ENCODE results near the gene ADCY3. TPM values are rescaled to one million over a fixed set of nuclear protein-coding genes. Genes with fewer than 3 reads are reported as not detected.

The ADCY3 gene
- total and polyA plus RNA-seq, 2 of the 13 experiments (the other 11 are each of a cell fraction or from before 2014, with no cell fraction given) = 0.11 to 0.61 TPM

DNA sequence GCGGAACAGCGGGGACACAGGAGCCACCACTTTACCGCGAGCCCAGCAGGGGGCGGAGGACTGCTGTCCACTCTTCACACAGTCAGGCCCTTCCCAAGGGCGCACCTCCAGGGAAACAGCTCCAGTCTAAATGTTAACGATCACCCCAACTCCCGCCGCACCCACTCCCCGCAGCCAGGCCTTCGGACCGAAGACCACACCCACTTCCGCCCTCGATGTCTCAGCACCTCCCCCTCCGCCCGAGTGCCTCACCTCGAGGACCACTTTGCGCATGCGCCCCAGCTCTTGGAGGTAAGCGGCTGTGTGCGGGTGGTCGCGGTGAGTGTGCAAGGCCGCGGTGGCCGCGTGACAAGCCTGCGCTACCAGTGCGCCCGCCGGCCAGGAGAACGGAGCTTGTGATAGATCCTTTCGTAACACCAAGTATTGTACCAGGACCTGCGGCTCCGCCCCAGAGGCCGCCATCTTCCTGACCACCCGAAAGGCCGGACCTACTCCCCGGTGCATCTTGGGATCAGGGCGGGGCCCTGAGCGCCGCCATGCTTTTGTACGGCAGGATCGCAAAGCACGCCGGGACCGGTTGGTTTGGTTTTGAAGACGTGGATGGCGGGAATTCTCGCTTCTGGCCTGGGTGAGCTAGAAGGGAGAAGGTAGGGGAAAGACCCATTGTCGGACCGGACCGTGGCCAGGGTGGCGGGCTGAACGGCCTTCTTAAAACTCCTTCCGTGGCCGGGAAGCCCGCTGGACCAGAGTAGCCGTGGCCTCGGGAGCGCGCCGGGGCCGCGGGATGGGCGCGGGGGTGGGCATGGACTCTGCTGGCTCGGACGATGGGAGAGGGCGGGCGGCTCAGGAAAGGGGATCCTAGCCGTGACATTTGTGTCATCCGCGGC lies 126.9 kb downstream of the ADCY3 start, which contains the start of the genes CENPO and PTRHD1 (continued):
- TF ChIP-seq, protein P1, sequence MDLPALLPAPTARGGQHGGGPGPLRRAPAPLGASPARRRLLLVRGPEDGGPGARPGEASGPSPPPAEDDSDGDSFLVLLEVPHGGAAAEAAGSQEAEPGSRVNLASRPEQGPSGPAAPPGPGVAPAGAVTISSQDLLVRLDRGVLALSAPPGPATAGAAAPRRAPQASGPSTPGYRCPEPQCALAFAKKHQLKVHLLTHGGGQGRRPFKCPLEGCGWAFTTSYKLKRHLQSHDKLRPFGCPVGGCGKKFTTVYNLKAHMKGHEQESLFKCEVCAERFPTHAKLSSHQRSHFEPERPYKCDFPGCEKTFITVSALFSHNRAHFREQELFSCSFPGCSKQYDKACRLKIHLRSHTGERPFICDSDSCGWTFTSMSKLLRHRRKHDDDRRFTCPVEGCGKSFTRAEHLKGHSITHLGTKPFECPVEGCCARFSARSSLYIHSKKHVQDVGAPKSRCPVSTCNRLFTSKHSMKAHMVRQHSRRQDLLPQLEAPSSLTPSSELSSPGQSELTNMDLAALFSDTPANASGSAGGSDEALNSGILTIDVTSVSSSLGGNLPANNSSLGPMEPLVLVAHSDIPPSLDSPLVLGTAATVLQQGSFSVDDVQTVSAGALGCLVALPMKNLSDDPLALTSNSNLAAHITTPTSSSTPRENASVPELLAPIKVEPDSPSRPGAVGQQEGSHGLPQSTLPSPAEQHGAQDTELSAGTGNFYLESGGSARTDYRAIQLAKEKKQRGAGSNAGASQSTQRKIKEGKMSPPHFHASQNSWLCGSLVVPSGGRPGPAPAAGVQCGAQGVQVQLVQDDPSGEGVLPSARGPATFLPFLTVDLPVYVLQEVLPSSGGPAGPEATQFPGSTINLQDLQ (CRISPR knock-in tag; IDR thresholded peaks at IDR 0.05) = peak; percentile 61; the same call in 1 of the 2 replicates
- TF ChIP-seq, protein P2, sequence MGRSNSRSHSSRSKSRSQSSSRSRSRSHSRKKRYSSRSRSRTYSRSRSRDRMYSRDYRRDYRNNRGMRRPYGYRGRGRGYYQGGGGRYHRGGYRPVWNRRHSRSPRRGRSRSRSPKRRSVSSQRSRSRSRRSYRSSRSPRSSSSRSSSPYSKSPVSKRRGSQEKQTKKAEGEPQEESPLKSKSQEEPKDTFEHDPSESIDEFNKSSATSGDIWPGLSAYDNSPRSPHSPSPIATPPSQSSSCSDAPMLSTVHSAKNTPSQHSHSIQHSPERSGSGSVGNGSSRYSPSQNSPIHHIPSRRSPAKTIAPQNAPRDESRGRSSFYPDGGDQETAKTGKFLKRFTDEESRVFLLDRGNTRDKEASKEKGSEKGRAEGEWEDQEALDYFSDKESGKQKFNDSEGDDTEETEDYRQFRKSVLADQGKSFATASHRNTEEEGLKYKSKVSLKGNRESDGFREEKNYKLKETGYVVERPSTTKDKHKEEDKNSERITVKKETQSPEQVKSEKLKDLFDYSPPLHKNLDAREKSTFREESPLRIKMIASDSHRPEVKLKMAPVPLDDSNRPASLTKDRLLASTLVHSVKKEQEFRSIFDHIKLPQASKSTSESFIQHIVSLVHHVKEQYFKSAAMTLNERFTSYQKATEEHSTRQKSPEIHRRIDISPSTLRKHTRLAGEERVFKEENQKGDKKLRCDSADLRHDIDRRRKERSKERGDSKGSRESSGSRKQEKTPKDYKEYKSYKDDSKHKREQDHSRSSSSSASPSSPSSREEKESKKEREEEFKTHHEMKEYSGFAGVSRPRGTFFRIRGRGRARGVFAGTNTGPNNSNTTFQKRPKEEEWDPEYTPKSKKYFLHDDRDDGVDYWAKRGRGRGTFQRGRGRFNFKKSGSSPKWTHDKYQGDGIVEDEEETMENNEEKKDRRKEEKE (IDR thresholded peaks at IDR 0.05) = no peak
- TF ChIP-seq ZNF570 (CRISPR knock-in tag; IDR thresholded peaks at IDR 0.05; ENCODE audit: borderline replicate concordance) (0 out of 2 replicates have a peak, but pooled peaks have one; percentile 56), ZNF230 (CRISPR knock-in tag; IDR thresholded peaks at IDR 0.05) (peak; percentile 66), ZNF724P (CRISPR knock-in tag; IDR thresholded peaks at IDR 0.05; ENCODE audit: borderline replicate concordance) (peak; percentile 62; the same call in 1 of the 2 replicates), RARG (CRISPR knock-in tag; IDR thresholded peaks at IDR 0.05; ENCODE audit: low read depth) (0 out of 2 replicates have a peak, but pooled peaks have one; percentile 79), FOXO1 (CRISPR knock-in tag; IDR thresholded peaks at IDR 0.05) (peak; percentile 77), ZNF629 (CRISPR knock-in tag; conservative IDR thresholded peaks at IDR 0.05) (peak; percentile 3; the same call in 1 of the 2 replicates), ZNF333 (CRISPR knock-in tag; IDR thresholded peaks at IDR 0.05; ENCODE audit: borderline replicate concordance) (no peak; the same call in 1 of the 2 replicates), SMARCE1 (IDR thresholded peaks at IDR 0.05; ENCODE audit: borderline replicate concordance) (no peak), ZNF615 (CRISPR knock-in tag; IDR thresholded peaks at IDR 0.05; ENCODE audit: borderline replicate concordance) (peak; percentile 95; the same call in 1 of the 2 replicates), ZNF124 (CRISPR knock-in tag; IDR thresholded peaks at IDR 0.05) (peak; percentile 57)
- TF ChIP-seq, protein P3, sequence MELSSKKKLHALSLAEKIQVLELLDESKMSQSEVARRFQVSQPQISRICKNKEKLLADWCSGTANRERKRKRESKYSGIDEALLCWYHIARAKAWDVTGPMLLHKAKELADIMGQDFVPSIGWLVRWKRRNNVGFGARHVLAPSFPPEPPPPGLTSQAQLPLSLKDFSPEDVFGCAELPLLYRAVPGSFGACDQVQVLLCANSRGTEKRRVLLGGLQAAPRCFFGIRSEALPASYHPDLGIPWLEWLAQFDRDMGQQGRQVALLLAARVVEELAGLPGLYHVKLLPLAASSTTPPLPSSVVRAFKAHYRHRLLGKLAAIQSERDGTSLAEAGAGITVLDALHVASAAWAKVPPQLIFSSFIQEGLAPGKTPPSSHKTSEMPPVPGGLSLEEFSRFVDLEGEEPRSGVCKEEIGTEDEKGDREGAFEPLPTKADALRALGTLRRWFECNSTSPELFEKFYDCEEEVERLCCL (CRISPR knock-in tag; IDR thresholded peaks at IDR 0.05; ENCODE audit: borderline replicate concordance) = no peak
- TF ChIP-seq, protein P4, sequence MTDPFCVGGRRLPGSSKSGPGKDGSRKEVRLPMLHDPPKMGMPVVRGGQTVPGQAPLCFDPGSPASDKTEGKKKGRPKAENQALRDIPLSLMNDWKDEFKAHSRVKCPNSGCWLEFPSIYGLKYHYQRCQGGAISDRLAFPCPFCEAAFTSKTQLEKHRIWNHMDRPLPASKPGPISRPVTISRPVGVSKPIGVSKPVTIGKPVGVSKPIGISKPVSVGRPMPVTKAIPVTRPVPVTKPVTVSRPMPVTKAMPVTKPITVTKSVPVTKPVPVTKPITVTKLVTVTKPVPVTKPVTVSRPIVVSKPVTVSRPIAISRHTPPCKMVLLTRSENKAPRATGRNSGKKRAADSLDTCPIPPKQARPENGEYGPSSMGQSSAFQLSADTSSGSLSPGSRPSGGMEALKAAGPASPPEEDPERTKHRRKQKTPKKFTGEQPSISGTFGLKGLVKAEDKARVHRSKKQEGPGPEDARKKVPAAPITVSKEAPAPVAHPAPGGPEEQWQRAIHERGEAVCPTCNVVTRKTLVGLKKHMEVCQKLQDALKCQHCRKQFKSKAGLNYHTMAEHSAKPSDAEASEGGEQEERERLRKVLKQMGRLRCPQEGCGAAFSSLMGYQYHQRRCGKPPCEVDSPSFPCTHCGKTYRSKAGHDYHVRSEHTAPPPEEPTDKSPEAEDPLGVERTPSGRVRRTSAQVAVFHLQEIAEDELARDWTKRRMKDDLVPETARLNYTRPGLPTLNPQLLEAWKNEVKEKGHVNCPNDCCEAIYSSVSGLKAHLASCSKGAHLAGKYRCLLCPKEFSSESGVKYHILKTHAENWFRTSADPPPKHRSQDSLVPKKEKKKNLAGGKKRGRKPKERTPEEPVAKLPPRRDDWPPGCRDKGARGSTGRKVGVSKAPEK (CRISPR knock-in tag; IDR thresholded peaks at IDR 0.05; ENCODE audit: borderline replicate concordance) = no peak
- TF ChIP-seq, protein P5, sequence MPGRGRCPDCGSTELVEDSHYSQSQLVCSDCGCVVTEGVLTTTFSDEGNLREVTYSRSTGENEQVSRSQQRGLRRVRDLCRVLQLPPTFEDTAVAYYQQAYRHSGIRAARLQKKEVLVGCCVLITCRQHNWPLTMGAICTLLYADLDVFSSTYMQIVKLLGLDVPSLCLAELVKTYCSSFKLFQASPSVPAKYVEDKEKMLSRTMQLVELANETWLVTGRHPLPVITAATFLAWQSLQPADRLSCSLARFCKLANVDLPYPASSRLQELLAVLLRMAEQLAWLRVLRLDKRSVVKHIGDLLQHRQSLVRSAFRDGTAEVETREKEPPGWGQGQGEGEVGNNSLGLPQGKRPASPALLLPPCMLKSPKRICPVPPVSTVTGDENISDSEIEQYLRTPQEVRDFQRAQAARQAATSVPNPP (CRISPR knock-in tag; IDR thresholded peaks at IDR 0.05) = peak; percentile 86

Data from HepG2 (cell line).